ENCODE data around the gene ZMIZ1. TPM values are rescaled to one million over a fixed set of nuclear protein-coding genes. Genes with fewer than 3 reads are reported as not detected.

Gene ZMIZ1, protein sequence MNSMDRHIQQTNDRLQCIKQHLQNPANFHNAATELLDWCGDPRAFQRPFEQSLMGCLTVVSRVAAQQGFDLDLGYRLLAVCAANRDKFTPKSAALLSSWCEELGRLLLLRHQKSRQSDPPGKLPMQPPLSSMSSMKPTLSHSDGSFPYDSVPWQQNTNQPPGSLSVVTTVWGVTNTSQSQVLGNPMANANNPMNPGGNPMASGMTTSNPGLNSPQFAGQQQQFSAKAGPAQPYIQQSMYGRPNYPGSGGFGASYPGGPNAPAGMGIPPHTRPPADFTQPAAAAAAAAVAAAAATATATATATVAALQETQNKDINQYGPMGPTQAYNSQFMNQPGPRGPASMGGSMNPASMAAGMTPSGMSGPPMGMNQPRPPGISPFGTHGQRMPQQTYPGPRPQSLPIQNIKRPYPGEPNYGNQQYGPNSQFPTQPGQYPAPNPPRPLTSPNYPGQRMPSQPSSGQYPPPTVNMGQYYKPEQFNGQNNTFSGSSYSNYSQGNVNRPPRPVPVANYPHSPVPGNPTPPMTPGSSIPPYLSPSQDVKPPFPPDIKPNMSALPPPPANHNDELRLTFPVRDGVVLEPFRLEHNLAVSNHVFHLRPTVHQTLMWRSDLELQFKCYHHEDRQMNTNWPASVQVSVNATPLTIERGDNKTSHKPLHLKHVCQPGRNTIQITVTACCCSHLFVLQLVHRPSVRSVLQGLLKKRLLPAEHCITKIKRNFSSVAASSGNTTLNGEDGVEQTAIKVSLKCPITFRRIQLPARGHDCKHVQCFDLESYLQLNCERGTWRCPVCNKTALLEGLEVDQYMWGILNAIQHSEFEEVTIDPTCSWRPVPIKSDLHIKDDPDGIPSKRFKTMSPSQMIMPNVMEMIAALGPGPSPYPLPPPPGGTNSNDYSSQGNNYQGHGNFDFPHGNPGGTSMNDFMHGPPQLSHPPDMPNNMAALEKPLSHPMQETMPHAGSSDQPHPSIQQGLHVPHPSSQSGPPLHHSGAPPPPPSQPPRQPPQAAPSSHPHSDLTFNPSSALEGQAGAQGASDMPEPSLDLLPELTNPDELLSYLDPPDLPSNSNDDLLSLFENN
- 10 to 100 TPM; 31.9 to 33.3 TPM for total RNA-seq

DNA sequence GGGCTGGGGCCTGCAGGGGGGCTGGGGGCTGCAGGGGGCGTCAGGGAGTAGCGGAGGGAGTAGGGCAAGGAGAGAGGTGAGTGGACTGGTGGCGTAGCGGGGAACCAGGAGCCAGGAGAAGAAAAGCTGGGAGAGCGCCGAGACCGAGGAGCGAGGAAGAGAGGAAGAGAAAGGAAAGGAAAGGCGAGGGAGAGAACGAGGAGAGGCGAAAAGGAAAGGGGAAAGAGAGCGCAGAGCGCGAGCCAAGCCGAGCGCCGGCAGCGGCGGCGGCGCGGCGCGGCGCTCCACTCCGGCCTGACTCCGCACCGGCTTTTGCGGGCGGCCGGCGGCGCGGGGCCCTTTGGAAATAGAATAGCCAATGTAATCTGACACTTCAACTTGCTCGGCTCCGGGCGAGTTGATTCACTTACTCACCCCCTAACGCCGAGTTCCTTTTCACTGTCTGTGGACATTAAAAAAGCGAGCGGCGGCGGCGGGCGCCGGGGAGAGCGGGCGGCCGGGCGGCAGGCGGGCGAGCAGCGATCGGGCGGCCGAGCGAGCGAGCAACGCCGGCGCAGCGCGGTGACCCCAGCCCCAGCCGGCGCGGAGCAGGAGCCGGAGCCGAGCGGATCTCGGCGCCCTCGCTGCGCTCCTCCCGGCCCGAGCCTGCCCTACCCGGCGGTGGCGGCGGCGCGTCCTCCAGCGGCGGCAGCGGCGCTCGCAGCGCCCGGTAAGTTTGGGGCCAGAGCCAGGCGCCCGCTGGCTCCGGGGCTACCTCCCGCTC, at the start of gene ZMIZ1:
TSS of gene ZMIZ1 (plus strand) at position 405 of the 763 bp plus-strand sequence. CDS start 132,667 bp downstream, outside the sequence.

GRCh38 chr10:79347226-79347893, 278.6 kb downstream of the ZMIZ1 start, which contains the start of gene PPIF:
PPIF (plus strand) TSS chr10:79347469; CDS start chr10:79347549, 80 bp downstream.

